Prostate gland (tissue), 2 donors: ENCODE data around the gene FOXP1. TPM values are rescaled to one million over a fixed set of nuclear protein-coding genes. Genes with fewer than 3 reads are reported as not detected.

Experiments
- DNase-seq: peaks from one replicate; pipeline ENCODE4 v3.0.0-alpha.2; 2019; ENCODE audit warnings: low spot score
- H3K27ac ChIP-seq, 2 donors: fragments of 200-600 bp; sonication (generic); 2 replicates each; pipeline ENCODE4 v1.5.1; 2017 to 2019
- H3K27me3 ChIP-seq: fragments of 200-600 bp; sonication (generic); replicated peaks from 2 replicates; pipeline ENCODE4 v1.5.1; 2019; ENCODE audit not compliant: insufficient read depth
- H3K36me3 ChIP-seq, 2 donors: fragments of 200-600 bp; sonication (generic); 1 replicate in 1 of 2; 2 replicates in 1 of 2; pipeline versions ENCODE4 v1.5.1 to v1.8.1; 2017 to 2019
- H3K4me1 ChIP-seq: fragments of 200-600 bp; sonication (generic); replicated peaks from 2 replicates; pipeline ENCODE4 v1.5.1; 2019
- H3K4me3 ChIP-seq, 2 donors: fragments of 200-600 bp; sonication (generic); 2 replicates each; pipeline ENCODE4 v1.5.1; 2017 to 2019
- H3K9me3 ChIP-seq: fragments of 200-600 bp; sonication (generic); 2 replicates; pipeline ENCODE4 v1.5.1; 2017
- POLR2A ChIP-seq: fragments of 450-650 bp; IDR thresholded peaks from one replicate; pipeline ENCODE4 v1.6.1; 2016; ENCODE audit warnings: antibody characterized with exemption, mild to moderate bottlenecking
- POLR2AphosphoS5 ChIP-seq: sonication (generic); formaldehyde crosslinking; IDR thresholded peaks from one replicate; pipeline ENCODE4 v1.6.1; 2017; ENCODE audit warnings: antibody characterized with exemption
- WGBS: methylation state at CpG from one replicate; pipeline ENCODE4 v1.1.5; 2018; 5-methylcytosine and 5-hydroxymethylcytosine counted together
- intact Hi-C: fragments of 100-400 bp; cut with DNase I; formaldehyde crosslinking; loops from one replicate; pipeline ENCODE4 v1.14.2; 2022
- total RNA-seq, 2 donors: library from RNA; depleted of rRNA; stranded (reverse); fragments of >200 nt; gene quantifications; one replicate each; pipeline ENCODE4 v1.1.0, GENCODE V29; 2016
- TF ChIP-seq, protein P1 (sequence below), 4 experiments: fragments of 200-600 bp in 2 of 4; fragments of 450-650 bp in 2 of 4; sonication (generic) in 2 of 4; IDR thresholded peaks; 1 replicate in 3 of 4; 2 replicates in 1 of 4; pipeline ENCODE4 v1.5.1; 2016 to 2019; ENCODE audit warnings: antibody characterized with exemption in 4 of 4, mild to moderate bottlenecking in 2 of 4, moderate library complexity in 2 of 4

FOXP1 gene
- total RNA-seq, 2 donors from 2014 or later = 133 to 156 TPM

DNA sequence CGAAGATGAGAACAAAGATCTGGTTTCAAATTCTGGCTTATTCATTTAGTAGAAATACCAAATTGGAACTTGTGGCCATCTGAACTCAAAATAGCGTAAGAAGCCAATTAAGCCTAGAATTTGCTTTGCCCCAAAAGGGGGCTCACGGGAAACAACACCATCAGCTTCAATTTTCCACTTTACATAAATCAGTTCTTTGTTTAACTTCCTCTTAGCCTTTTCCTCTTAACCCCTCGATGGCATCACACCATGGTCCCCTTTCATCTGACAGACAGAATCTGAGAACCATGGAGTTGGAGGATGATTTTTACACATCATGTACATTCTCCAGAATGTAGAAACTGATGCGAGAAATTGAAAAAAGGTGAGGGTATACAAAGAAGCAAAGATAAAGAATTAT, 207.0 kb downstream of the FOXP1 start:
- intact Hi-C loops = no loop called here
- Histone ChIP-seq H3K36me3 (no peaks in the 10 kb centered on the region), H3K4me1 (no peaks in the 10 kb centered on the region), H3K27me3 (no peaks in the 10 kb centered on the region), H3K4me3 (no peak overlapping the region), H3K27ac (no peak overlapping the region), H3K9me3 (no peaks in the 10 kb centered on the region)
- no peak for DNase-seq
- 89% methylated on average over 5 of the region's 5 CpGs for WGBS
- TF ChIP-seq POLR2A = no peak
- TF ChIP-seq POLR2AphosphoS5 = no peak
- TF ChIP-seq, protein P1, sequence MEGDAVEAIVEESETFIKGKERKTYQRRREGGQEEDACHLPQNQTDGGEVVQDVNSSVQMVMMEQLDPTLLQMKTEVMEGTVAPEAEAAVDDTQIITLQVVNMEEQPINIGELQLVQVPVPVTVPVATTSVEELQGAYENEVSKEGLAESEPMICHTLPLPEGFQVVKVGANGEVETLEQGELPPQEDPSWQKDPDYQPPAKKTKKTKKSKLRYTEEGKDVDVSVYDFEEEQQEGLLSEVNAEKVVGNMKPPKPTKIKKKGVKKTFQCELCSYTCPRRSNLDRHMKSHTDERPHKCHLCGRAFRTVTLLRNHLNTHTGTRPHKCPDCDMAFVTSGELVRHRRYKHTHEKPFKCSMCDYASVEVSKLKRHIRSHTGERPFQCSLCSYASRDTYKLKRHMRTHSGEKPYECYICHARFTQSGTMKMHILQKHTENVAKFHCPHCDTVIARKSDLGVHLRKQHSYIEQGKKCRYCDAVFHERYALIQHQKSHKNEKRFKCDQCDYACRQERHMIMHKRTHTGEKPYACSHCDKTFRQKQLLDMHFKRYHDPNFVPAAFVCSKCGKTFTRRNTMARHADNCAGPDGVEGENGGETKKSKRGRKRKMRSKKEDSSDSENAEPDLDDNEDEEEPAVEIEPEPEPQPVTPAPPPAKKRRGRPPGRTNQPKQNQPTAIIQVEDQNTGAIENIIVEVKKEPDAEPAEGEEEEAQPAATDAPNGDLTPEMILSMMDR (IDR thresholded peaks at IDR 0.05) = no peak

DNA sequence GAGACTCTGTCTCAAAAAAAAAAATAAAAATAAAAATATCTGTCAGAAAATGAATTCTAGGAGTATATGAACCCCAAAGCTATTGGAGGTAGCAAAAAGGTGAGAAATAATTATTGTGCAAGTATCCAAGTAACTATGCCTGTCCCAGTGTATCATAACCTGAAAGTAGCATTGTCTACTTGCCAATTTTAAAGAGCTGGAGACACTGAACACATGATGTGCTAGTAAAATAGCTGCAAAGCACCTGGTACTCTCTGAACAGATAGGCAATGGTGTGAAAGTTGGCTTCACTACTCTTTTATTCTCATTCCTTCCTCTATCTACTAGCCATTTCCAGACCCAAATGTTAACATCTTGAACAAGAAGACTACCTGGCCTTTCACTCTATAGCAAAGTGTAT, 208.9 kb downstream of the FOXP1 start:
- intact Hi-C loops = no loop called here
- DNase-seq = no peak
- H3K4me3 ChIP-seq = no peak overlapping the region
- H3K9me3 ChIP-seq = no peaks in the 10 kb centered on the region
- no peaks in the 10 kb centered on the region for H3K36me3 ChIP-seq
- no peaks in the 10 kb centered on the region for H3K27me3 ChIP-seq
- no peak overlapping the region for H3K27ac ChIP-seq
- no peak for TF ChIP-seq POLR2AphosphoS5
- TF ChIP-seq, protein P1 (IDR thresholded peaks at IDR 0.05) = no peak
- TF ChIP-seq POLR2A = no peak
- H3K4me1 ChIP-seq = no peaks in the 10 kb centered on the region

DNA sequence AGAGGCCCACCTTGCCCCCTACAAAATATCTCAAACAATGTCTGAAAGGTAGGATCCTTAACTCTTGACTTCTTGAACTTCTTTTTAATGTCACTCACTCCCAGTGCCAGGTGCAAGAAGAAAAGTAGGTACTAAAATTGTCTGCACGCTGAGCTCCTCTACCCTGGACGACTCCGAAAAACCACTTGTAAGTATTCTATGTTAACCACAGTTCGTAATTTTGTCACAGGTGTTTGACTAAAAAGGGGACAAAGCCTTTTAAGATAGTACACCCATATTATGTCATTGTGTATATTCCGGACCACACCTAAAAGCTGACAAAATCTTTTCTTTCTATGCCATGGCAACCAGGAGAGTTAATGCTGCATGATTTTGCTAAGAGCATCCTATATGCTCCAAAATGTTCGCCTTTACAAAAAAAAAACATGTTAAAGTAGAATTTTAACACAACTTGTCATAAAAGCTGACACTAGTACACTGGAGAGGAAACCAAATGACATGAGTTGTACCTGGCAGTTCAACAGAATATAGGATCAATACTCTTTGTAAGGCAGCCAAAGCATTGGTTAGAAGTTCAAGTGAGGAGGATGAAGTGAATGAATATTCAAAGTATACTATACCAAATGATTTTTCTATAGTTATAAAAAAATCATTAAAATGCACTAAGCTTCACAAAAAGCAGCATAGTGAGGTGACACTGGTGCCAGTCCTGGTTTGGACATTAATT, 210.5 kb downstream of the FOXP1 start:
- no peak for TF ChIP-seq POLR2A
- TF ChIP-seq, protein P1 (IDR thresholded peaks at IDR 0.05) = no peak
- no peak for TF ChIP-seq POLR2AphosphoS5
- no peak for DNase-seq
- no peak overlapping the region for H3K27ac ChIP-seq
- H3K4me1 ChIP-seq = no peaks in the 10 kb centered on the region
- 93% methylated on average over 6 of the region's 6 CpGs for WGBS
- intact Hi-C loops = no loop called here
- H3K36me3 ChIP-seq = no peaks in the 10 kb centered on the region
- H3K9me3 ChIP-seq = no peaks in the 10 kb centered on the region
- no peak overlapping the region for H3K4me3 ChIP-seq
- H3K27me3 ChIP-seq = no peaks in the 10 kb centered on the region

- Histone ChIP-seq H3K4me3 (no peak overlapping the region), H3K27me3 (no peaks in the 10 kb centered on the region), H3K27ac (no peak overlapping the region), H3K4me1 (no peaks in the 10 kb centered on the region), H3K9me3 (no peaks in the 10 kb centered on the region), H3K36me3 (no peaks in the 10 kb centered on the region)
- DNase-seq = no peak
- intact Hi-C loops = no loop called here
- TF ChIP-seq POLR2A (no peak), POLR2AphosphoS5 (no peak)
- TF ChIP-seq, protein P1 (IDR thresholded peaks at IDR 0.05) = no peak
- WGBS = 85% methylated on average over 11 of the region's 11 CpGs
Measured at GRCh38 chr3:71372241-71372768, 211.2 kb downstream of the FOXP1 start.

DNA sequence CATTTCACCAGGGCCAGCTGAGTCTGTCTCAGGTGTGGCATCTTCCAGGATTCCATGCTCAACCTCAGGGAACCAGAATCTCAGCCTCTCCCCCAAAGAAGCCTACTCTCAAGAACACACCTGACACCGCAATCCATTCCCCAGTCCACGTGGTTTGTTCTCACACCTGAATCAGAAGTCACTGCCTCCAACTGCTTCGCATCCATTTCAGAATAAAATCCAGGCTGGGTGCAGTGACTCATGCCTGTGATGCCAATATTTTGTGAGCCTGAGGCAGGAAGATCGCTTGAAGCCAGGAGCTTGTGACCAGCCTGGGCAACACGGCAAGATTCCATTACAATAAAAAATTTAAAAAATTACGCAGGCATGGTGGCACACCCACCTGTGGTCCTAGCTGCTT, 212.2 kb downstream of the FOXP1 start:
- 95% methylated on average over 6 of the region's 6 CpGs for WGBS
- intact Hi-C loops = no loop called here
- no peak for DNase-seq
- Histone ChIP-seq H3K27ac (no peak overlapping the region), H3K36me3 (no peaks in the 10 kb centered on the region), H3K9me3 (no peaks in the 10 kb centered on the region), H3K4me1 (no peaks in the 10 kb centered on the region), H3K27me3 (no peaks in the 10 kb centered on the region), H3K4me3 (no peak overlapping the region)
- TF ChIP-seq POLR2AphosphoS5 = no peak
- TF ChIP-seq POLR2A = no peak
- TF ChIP-seq, protein P1 (IDR thresholded peaks at IDR 0.05) = no peak
